Measurements from ENCODE around the gene MYO5A. TPM values are rescaled to one million over a fixed set of nuclear protein-coding genes. Genes with fewer than 3 reads are reported as not detected.
A peak's percentile ranks its signal among the peaks of the same experiment; 100 is the strongest.

The MYO5A gene
- total RNA-seq, 1 donor from 2014 or later: 15.7 TPM

DNA sequence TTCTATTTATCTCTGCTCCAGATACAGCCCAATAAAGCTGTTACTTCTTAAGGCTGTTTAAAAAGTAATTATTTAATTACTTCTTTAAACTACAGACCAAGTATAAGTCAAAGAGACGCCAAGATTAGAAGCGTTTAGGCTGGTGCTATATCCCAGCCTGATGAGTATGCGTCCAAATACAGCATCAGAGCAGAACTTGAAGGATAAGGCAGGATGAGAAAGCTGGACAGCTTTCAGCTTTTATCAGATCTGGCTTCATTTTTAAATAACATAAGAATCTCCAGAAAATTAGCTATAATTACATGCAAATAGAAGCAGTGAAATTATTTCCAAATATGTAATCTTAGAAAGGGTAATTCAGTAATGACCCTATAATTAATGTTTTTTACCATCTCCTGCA is 122.8 kb downstream of the MYO5A start:
- TF ChIP-seq, protein P1, sequence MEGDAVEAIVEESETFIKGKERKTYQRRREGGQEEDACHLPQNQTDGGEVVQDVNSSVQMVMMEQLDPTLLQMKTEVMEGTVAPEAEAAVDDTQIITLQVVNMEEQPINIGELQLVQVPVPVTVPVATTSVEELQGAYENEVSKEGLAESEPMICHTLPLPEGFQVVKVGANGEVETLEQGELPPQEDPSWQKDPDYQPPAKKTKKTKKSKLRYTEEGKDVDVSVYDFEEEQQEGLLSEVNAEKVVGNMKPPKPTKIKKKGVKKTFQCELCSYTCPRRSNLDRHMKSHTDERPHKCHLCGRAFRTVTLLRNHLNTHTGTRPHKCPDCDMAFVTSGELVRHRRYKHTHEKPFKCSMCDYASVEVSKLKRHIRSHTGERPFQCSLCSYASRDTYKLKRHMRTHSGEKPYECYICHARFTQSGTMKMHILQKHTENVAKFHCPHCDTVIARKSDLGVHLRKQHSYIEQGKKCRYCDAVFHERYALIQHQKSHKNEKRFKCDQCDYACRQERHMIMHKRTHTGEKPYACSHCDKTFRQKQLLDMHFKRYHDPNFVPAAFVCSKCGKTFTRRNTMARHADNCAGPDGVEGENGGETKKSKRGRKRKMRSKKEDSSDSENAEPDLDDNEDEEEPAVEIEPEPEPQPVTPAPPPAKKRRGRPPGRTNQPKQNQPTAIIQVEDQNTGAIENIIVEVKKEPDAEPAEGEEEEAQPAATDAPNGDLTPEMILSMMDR (conservative IDR thresholded peaks at IDR 0.05; ENCODE audit: low read depth, low read length): no peak
- no peak for DNase-seq (ENCODE audit: low read depth)
- no peak overlapping the region for H3K4me3 ChIP-seq (ENCODE audit: low read depth, low read length)

DNA sequence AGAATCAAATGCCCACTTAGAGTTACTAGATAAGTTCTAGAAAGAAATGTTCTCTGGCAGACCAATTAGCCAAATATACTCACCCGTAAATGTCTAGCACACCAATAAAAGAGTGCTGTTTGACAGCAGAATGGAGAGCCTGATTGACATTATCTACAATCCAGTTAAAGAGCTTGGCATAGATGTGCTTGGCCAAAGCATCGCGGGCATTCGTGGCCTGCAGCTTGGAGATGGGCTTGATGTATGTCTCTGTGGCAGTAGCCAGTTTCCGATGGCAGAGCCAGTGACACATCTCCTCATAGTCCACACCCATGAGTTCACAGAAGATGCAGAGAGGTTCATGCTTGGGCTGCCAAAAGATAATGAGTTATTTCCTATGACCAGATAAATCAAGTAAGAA is 131.6 kb downstream of the MYO5A start:
- DNase-seq (ENCODE audit: low read depth): no peak
- no peak overlapping the region for H3K4me3 ChIP-seq (ENCODE audit: low read depth, low read length)
- TF ChIP-seq, protein P1 (conservative IDR thresholded peaks at IDR 0.05; ENCODE audit: low read depth, low read length): no peak

DNA sequence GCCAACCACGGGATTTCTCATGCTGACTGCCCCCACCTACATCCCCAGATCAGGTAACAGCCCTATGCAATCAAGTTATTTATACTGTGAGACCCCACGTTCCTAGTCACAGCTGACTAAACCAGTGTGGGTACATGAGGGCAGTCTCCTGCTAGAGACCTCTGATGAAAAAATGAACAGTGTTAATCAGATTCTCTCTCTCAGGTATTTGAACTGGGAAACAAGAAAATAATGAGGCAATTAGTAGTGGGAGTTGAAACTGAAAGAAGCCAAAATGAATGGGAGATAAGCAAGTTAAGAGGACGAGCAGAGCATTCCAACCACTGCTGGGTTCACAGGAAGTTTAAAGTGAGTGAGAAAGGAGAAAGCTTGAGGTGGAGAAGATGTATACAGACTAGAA is 134.6 kb downstream of the MYO5A start:
- TF ChIP-seq, protein P1 (conservative IDR thresholded peaks at IDR 0.05; ENCODE audit: low read depth, low read length): no peak
- no peak for DNase-seq (ENCODE audit: low read depth)

DNA sequence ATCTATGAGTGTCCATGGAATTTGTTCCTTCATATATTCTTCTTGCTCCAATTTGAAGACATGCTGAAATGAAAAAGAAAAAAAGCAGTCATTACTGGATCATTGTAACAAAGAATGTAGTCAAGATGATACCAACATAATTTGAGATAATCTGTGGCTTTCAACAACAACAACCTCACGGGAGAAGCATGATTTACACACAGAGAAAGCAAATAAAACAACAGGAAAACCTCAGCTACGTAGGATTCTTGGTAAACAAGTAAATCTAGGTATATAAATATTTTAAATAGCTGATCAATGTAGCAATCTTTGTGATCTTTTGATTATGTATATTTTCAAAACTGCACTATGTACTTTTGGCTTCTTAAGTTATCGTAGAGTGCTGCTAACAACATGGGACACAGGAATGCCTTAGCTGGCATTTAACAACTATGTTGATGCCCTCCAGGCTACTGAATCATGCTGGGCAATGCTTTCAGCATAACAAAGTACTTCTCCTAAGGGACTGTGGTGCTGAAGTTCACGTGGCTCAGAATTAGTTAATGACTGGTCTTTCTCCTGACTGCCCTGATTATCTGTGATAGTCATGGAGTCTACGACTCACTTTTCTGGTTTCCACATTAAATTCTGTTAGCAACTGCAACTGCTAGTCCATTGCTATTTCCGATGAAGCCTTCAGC is 136.5 kb downstream of the MYO5A start:
- peak; percentile 38 for DNase-seq (ENCODE audit: low read depth)
- no peak overlapping the region for H3K4me3 ChIP-seq (ENCODE audit: low read depth, low read length)
- TF ChIP-seq, protein P1 (conservative IDR thresholded peaks at IDR 0.05; ENCODE audit: low read depth, low read length): no peak

More for the DNA sequence above, 134.6 kb downstream of the MYO5A start:
- H3K4me3 ChIP-seq (ENCODE audit: low read depth, low read length): no peak overlapping the region

GRCh38 chr15:52391069-52391468 is 137.6 kb downstream of the MYO5A start:
- no peak overlapping the region for H3K4me3 ChIP-seq (ENCODE audit: low read depth, low read length)
- TF ChIP-seq, protein P1 (conservative IDR thresholded peaks at IDR 0.05; ENCODE audit: low read depth, low read length): no peak
- DNase-seq (ENCODE audit: low read depth): no peak

- DNase-seq (ENCODE audit: low read depth): no peak
- H3K4me3 ChIP-seq (ENCODE audit: low read depth, low read length): no peak overlapping the region
- TF ChIP-seq, protein P1 (conservative IDR thresholded peaks at IDR 0.05; ENCODE audit: low read depth, low read length): no peak
Observed at GRCh38 chr15:52385670-52386069, 143.0 kb downstream of the MYO5A start.

DNA sequence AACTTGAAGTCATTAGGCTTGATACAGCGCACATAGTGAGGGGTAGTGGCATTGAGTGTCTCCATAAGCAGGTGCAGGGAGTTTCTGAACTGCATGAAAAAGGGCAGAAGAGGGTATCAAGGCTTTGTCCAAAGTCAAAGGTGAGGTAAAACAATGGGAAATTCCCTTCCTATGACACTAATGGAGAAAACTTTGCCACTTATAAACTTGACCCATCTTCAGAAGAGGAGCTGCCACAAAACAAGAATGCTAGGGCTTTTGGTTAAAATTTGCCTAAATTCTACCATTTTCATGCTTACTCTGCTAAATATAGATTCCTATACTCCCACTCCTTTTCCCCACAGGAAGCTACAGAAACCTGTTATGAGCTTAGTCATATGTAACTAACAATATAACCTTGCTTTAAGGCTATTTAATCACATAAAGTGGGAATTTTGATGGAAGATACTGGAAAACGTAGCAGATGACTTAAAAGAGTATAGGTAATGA is 145.5 kb downstream of the MYO5A start:
- TF ChIP-seq, protein P1 (conservative IDR thresholded peaks at IDR 0.05; ENCODE audit: low read depth, low read length): no peak

More for the DNA sequence above, 145.5 kb downstream of the MYO5A start:
- no peak overlapping the region for H3K4me3 ChIP-seq (ENCODE audit: low read depth, low read length)
- no peak for DNase-seq (ENCODE audit: low read depth)
